Uterus (tissue), 2 donors: ENCODE data around the gene MXRA7.

Experiments
- POLR2A ChIP-seq, 2 donors: fragments of 450-650 bp; IDR thresholded peaks; one replicate each; pipeline ENCODE4 v1.6.1; 2016; ENCODE audit warnings: antibody characterized with exemption in 2 of 2, mild to moderate bottlenecking in 1 of 2, moderate library complexity in 1 of 2
- TF ChIP-seq, protein P1 (sequence below), 4 experiments: fragments of 200-600 bp in 2 of 4; fragments of 450-650 bp in 2 of 4; sonication (generic) in 2 of 4; IDR thresholded peaks; one replicate each; pipeline ENCODE4 v1.5.1; 2016 to 2019; ENCODE audit warnings: antibody characterized with exemption in 4 of 4, mild to moderate bottlenecking in 2 of 4, moderate library complexity in 1 of 4

DNA sequence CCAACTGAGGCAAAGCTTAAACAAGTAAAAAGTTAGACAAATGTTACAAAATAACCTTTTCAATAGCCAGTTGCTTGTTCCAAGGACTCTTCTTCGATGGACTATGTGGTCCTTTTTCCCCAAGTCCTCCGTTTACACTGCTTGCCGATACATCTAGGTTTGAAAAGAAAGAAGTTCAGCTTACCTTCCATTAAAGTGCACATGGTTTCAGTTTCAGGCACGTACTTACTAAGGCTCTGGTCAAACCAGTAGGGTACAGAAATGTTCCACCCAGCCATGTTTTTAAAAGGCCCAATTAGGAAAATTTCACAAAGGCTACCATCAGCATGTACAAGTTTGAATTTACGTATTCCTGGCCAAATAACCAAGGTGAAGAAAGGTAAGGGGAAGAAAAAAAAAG is 24.2 kb upstream of the MXRA7 start:
- TF ChIP-seq POLR2A (IDR thresholded peaks at IDR 0.05) = no peak
- TF ChIP-seq, protein P1, sequence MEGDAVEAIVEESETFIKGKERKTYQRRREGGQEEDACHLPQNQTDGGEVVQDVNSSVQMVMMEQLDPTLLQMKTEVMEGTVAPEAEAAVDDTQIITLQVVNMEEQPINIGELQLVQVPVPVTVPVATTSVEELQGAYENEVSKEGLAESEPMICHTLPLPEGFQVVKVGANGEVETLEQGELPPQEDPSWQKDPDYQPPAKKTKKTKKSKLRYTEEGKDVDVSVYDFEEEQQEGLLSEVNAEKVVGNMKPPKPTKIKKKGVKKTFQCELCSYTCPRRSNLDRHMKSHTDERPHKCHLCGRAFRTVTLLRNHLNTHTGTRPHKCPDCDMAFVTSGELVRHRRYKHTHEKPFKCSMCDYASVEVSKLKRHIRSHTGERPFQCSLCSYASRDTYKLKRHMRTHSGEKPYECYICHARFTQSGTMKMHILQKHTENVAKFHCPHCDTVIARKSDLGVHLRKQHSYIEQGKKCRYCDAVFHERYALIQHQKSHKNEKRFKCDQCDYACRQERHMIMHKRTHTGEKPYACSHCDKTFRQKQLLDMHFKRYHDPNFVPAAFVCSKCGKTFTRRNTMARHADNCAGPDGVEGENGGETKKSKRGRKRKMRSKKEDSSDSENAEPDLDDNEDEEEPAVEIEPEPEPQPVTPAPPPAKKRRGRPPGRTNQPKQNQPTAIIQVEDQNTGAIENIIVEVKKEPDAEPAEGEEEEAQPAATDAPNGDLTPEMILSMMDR (IDR thresholded peaks at IDR 0.05) = no peak
